IPS-18c (cell line): ENCODE data around the gene ABLIM2.

Source experiments
- H3K4me3 ChIP-seq: 2 replicates; pipeline ENCODE4 v1.7.0; 2013; ENCODE audit warnings: low read depth, mild to moderate bottlenecking, low read length, moderate library complexity; ENCODE audit not compliant: insufficient read depth
- H3K9me3 ChIP-seq: one replicate; pipeline ENCODE4 v1.6.1; 2013; ENCODE audit warnings: mild to moderate bottlenecking, low read length, moderate library complexity; ENCODE audit not compliant: control insufficient read depth, insufficient read depth

The ABLIM2 gene

GRCh38 chr4:8008391-8008790 is 150.2 kb downstream of the ABLIM2 start:
- H3K9me3 ChIP-seq = no peaks in the 10 kb centered on the region
- no peak overlapping the region for H3K4me3 ChIP-seq

GRCh38 chr4:8007581-8007980 is 151.0 kb downstream of the ABLIM2 start:
- Histone ChIP-seq H3K4me3 (no peak overlapping the region), H3K9me3 (no peaks in the 10 kb centered on the region)

- Histone ChIP-seq H3K4me3 (no peak overlapping the region), H3K9me3 (no peaks in the 10 kb centered on the region)
Measured at GRCh38 chr4:8006471-8006870, 152.1 kb downstream of the ABLIM2 start.

GRCh38 chr4:8005814-8006215 is 152.8 kb downstream of the ABLIM2 start:
- Histone ChIP-seq H3K9me3 (no peaks in the 10 kb centered on the region), H3K4me3 (no peak overlapping the region)

- Histone ChIP-seq H3K9me3 (no peaks in the 10 kb centered on the region), H3K4me3 (no peak overlapping the region)
Measured at GRCh38 chr4:8005033-8005808, 153.4 kb downstream of the ABLIM2 start.

- Histone ChIP-seq H3K4me3 (no peak overlapping the region), H3K9me3 (no peaks in the 10 kb centered on the region)
Measured at GRCh38 chr4:8004066-8004465, 154.5 kb downstream of the ABLIM2 start.

- Histone ChIP-seq H3K9me3 (no peaks in the 10 kb centered on the region), H3K4me3 (no peak overlapping the region)
Measured at GRCh38 chr4:8002525-8003309, 155.9 kb downstream of the ABLIM2 start.

GRCh38 chr4:8001564-8002355 is 156.9 kb downstream of the ABLIM2 start:
- no peak overlapping the region for H3K4me3 ChIP-seq

GRCh38 chr4:8000721-8001491 is 157.7 kb downstream of the ABLIM2 start:
- Histone ChIP-seq H3K9me3 (no peaks in the 10 kb centered on the region), H3K4me3 (no peak overlapping the region)

More at GRCh38 chr4:8001564-8002355, 156.9 kb downstream of the ABLIM2 start:
- no peaks in the 10 kb centered on the region for H3K9me3 ChIP-seq

GRCh38 chr4:8000247-8000646 is 158.4 kb downstream of the ABLIM2 start:
- no peaks in the 10 kb centered on the region for H3K9me3 ChIP-seq
- no peak overlapping the region for H3K4me3 ChIP-seq

GRCh38 chr4:7999695-8000094 is 158.9 kb downstream of the ABLIM2 start:
- Histone ChIP-seq H3K4me3 (no peak overlapping the region), H3K9me3 (no peaks in the 10 kb centered on the region)

GRCh38 chr4:7999279-7999678 is 159.3 kb downstream of the ABLIM2 start:
- H3K4me3 ChIP-seq = no peak overlapping the region
- H3K9me3 ChIP-seq = no peaks in the 10 kb centered on the region

- Histone ChIP-seq H3K9me3 (no peaks in the 10 kb centered on the region), H3K4me3 (no peak overlapping the region)
Measured at GRCh38 chr4:7998447-7998846, 160.2 kb downstream of the ABLIM2 start.

- no peaks in the 10 kb centered on the region for H3K9me3 ChIP-seq
- no peak overlapping the region for H3K4me3 ChIP-seq
Measured at GRCh38 chr4:7995866-7996265, 162.7 kb downstream of the ABLIM2 start.

- Histone ChIP-seq H3K9me3 (no peaks in the 10 kb centered on the region), H3K4me3 (no peak overlapping the region)
Measured at GRCh38 chr4:7995135-7995534, 163.5 kb downstream of the ABLIM2 start.

- Histone ChIP-seq H3K9me3 (no peaks in the 10 kb centered on the region), H3K4me3 (no peak overlapping the region)
Measured at GRCh38 chr4:7993671-7994070, 164.9 kb downstream of the ABLIM2 start.

- no peaks in the 10 kb centered on the region for H3K9me3 ChIP-seq
- H3K4me3 ChIP-seq = no peak overlapping the region
Measured at GRCh38 chr4:7992846-7993245, 165.8 kb downstream of the ABLIM2 start.
